GM19455 (cell line): ENCODE results near the gene DNAH2.
"Not testable (repeated sequence)": the region's sequence is repeated elsewhere in the genome, so short reads cannot be mapped to it uniquely, and the experiment has no call there.

Experiments
- ATAC-seq: cut with Tn5 transposase; IDR thresholded peaks from one replicate; pipeline ENCODE4 v1.9.1; 2021; ENCODE audit not compliant: unreplicated experiment

Gene DNAH2

GRCh38 chr17:7862692-7863437 lies 145.3 kb downstream of the DNAH2 start:
- no peak for ATAC-seq

GRCh38 chr17:7864384-7864783 lies 146.8 kb downstream of the DNAH2 start:
- not testable (repeated sequence) for ATAC-seq

- no peak for ATAC-seq
Observed at GRCh38 chr17:7864995-7865650, 147.6 kb downstream of the DNAH2 start.

GRCh38 chr17:7867881-7868329 lies 150.4 kb downstream of the DNAH2 start:
- no peak for ATAC-seq

- no peak for ATAC-seq
Observed at GRCh38 chr17:7873051-7873450, 155.5 kb downstream of the DNAH2 start.

- ATAC-seq = no peak
Observed at GRCh38 chr17:7875804-7876370, 158.3 kb downstream of the DNAH2 start.

GRCh38 chr17:7878234-7878633 lies 160.7 kb downstream of the DNAH2 start:
- ATAC-seq = no peak

- no peak for ATAC-seq
Observed at GRCh38 chr17:7880076-7880868, 162.7 kb downstream of the DNAH2 start.

GRCh38 chr17:7881276-7882054 lies 163.9 kb downstream of the DNAH2 start:
- ATAC-seq = no peak

GRCh38 chr17:7882068-7882467 lies 164.5 kb downstream of the DNAH2 start:
- ATAC-seq = no peak

GRCh38 chr17:7882629-7883028 lies 165.1 kb downstream of the DNAH2 start:
- no peak for ATAC-seq
